Stimulated activated CD4-positive, alpha-beta T cell treated with anti-CD3 and anti-CD28 coated beads, Interleukin-4, amount 100 ng/mL, for 48 hours (primary cell): Measurements from ENCODE around the gene ELP4.
"Not testable (repeated sequence)": the region's sequence is repeated elsewhere in the genome, so short reads cannot be mapped to it uniquely, and the experiment has no call there.

Source experiments
- DNase-seq, 2 donors: peaks; one replicate each; pipeline ENCODE4 v3.0.0-alpha.2; 2020; ENCODE audit warnings: low read depth in 2 of 2

The ELP4 gene, protein sequence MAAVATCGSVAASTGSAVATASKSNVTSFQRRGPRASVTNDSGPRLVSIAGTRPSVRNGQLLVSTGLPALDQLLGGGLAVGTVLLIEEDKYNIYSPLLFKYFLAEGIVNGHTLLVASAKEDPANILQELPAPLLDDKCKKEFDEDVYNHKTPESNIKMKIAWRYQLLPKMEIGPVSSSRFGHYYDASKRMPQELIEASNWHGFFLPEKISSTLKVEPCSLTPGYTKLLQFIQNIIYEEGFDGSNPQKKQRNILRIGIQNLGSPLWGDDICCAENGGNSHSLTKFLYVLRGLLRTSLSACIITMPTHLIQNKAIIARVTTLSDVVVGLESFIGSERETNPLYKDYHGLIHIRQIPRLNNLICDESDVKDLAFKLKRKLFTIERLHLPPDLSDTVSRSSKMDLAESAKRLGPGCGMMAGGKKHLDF

GRCh38 chr11:31509429-31510345 lies at the start of gene ELP4, which contains the start of gene IMMP1L:
TSS of gene ELP4 (plus strand) at chr11:31509767. CDS start at chr11:31509785, 18 bp downstream.
TSS of gene IMMP1L (minus strand) at chr11:31509622. CDS start at chr11:31463276, 46,346 bp downstream.
- peak; percentile 88 to 93 for DNase-seq

DNA sequence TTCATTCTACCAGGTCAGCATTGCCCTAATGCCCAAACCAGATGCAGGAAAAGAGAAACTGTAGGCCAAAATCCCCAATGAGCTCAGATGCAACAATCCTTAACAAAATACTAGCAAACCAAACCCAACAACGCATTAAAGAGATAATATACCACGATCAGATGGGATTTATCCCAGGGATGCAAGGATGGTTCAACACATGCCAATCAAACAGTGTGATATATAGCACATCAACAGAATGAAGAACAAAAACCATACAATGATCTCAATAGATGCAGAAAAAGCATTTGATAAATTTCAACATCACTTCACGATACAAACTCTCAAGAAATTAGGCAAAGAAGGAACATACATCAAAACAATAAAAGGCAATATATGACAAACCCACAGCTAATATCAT lies 45.1 kb upstream of the ELP4 start:
- DNase-seq = no peak

DNA sequence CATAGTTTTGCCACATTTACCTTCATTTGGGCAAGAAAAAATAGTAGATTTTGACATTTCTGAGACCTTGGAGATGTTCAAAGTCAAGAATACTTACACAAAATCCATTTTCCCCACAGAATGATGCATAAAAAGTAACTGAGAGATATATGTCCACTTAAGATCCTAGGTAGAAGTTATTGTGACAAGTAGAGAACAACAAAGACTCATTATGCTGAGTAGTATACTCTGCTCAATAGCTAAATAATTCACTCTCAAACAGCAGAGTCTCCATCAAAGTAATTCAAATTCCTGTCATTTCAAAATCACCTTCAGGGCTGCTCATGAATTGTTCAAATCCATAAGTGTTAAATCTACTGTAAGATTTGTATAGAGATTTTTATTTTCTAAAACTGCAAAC lies 35.5 kb upstream of the ELP4 start:
- no peak for DNase-seq

GRCh38 chr11:31477528-31478222 lies 31.9 kb upstream of the ELP4 start:
- no peak for DNase-seq

- DNase-seq = no peak
These were observed 31.4 kb upstream of the ELP4 start for GRCh38 chr11:31478223-31478590.

DNA sequence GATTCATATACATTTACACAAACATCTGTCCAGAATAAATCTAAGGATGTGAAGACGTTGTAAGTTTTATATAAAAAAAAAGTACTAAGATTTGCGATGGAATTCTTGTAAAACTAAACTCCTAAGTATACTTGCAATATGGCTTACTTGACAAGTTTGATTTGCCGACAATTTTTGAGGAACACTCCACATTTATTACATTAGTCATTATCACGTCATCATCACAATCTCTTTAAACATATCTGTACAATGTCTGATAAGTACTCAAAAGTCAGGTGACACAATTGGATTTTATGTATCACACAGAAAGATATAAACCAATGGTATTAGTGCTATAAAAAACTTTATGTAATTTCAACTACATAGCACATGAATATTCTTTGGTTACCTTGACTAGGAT lies 30.5 kb upstream of the ELP4 start:
- no peak for DNase-seq

DNA sequence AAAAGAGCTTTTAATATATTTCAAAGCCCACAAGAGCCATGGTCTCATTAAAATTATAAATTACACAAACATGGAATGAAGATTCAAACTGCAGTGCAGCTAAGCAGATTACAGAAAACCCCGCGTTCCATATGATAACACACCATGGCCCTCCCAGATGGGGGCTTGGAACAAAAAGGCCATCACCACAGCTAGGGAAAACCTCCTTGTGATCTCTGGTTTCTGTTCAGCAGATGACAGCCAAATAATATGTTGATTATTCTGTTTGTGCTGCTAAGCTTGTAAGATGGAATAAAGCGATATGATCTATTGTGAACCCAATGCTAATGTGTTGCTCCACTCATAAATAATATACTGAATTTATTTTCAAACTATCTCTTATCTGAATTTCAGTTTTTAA lies 28.6 kb upstream of the ELP4 start:
- no peak for DNase-seq

GRCh38 chr11:31484497-31484896 lies 25.1 kb upstream of the ELP4 start:
- DNase-seq = no peak

DNA sequence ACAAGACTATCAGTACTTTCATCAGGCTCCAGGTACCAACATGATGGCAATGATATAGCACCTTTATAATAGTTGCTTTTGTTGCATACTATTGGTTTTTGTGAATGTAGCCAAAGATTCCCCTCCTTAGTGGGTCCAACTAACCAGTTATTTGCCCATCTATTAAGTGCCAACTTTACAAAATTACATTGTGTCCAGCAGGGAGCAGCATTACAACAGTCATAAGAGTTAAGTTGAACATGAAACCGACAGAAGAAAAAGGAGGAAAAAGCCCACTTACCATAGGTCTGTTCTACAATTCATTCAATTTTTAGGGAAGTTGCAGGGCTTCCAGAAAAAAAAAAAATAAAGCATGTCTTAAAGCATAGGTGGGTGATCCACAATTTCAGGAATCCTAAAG lies 21.7 kb upstream of the ELP4 start:
- no peak for DNase-seq

DNA sequence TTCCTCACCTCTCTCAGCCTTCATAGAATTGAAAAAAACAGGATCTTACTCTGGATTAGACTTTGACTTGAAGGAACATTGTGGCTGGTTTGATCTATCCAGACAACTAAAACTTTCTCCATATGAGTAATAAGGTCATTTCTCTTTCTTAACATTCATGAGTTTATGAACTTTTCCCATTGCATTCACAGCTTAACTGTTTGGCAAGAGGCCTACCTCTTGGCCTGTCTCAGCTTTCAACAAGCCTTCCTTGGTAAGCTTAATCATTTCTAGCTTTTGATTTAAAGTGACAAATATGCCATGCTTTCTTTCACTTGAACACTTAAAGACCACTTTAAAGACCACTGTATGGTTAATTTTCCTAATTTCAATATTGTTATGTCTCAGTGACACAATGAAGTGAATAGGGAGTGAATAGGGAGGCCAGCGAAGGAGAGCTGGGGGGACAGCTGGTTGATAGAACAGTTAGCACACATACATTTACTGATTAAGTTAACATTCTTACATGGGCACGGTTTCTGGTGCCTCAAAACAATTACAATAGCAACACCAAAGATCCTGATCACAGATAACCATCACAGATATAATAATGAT lies 17.1 kb upstream of the ELP4 start:
- no peak for DNase-seq

- DNase-seq = no peak
These were observed 16.3 kb upstream of the ELP4 start for GRCh38 chr11:31493235-31493634.

DNA sequence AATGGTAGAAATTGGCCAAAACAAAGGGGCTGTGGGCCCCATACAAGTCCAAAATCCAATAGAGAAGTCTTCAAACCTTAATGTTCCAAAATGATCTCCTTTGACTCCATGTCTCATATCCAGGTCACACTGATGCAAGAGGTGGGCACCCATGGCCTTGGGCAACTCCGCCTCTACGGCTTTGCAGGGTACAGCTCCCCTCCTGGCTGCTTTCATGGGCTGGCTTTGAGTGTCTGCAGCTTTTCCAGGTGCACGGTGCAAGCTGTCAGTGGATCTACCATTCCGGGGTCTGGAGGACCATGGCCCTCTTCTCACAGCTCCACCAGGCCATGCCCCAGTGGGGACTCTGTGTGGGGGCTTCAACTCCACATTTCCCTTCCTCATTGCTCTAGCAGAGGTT lies 15.8 kb upstream of the ELP4 start:
- DNase-seq = not testable (repeated sequence)

GRCh38 chr11:31499576-31500178 lies 9.9 kb upstream of the ELP4 start:
- no peak for DNase-seq

GRCh38 chr11:31500560-31500959 lies 9.0 kb upstream of the ELP4 start:
- DNase-seq = no peak

DNA sequence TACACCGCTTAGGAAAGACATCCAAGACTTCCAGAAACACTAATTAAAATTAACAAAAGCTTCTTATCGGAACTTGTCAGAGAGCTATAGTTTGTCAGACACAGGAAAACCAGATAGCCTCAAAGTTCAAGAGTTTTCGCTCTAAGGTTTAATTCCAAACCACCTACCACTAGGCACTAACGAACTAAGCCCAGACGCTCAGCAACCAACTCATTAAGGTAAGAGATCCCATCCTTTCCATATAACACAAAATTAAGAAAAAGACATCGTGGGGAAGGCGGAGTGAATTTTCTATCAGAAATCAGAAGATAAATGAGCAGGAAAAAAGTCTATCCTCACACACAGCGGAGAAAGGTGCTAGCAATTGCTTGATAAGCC lies 527 bp upstream of the ELP4 start:
- no peak for DNase-seq

DNA sequence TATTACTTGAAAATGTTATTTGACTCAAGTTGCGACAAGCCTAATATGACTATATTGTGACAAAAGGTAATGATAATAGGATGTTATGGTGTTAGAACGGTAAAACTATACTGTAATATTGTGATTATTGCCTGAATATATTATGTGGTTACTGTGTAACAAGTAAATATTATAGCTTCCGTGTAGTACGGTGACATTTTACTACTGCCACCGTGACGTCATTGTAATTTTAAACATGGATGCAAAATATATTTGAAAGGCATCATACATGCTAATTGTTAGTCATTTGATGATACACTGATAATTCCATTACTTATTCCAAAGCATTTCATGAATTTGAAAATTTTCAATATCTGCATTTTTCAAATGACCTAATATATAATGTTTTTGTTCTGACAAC lies 2.5 kb downstream of the ELP4 start:
- no peak for DNase-seq

- DNase-seq = no peak
These were observed 12.1 kb downstream of the ELP4 start for GRCh38 chr11:31521497-31522150.

DNA sequence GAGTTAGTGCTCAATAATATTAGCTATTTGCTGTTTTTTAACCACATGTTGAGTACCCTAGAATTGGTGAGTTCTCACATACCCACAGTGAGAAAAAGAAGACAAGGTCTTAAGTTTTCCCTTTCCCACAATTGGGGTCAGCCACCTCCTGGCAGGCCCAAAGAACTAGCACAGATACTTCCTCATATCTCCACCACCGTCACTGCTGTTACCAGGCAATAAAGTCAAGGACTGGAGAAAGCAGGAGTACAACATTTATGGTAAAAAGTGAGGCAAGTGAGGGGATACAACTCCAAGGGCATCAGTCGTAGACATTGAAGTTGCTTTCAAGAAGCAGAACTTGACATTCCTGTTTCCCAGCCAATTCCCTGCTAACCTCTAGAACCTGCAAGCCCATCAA lies 19.6 kb downstream of the ELP4 start:
- DNase-seq = no peak

DNA sequence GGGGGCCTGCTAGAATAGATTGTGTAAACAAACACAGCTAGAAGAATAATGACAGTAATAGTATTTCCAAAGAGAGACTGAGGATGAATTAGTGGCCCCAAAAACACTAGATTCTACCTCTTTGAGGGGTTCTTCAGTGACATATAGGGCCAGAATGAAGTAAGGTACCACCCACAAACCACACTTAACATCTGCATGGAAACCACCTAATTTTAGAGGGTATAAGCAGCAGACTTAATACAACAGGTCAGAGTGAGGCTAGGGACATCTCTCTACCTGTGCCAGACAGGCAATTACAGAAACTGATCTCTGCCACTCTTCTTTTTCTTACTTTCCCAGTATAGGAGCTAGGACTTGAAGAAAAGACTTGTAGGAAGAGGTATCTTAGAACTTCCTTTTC lies 20.1 kb downstream of the ELP4 start:
- no peak for DNase-seq

DNA sequence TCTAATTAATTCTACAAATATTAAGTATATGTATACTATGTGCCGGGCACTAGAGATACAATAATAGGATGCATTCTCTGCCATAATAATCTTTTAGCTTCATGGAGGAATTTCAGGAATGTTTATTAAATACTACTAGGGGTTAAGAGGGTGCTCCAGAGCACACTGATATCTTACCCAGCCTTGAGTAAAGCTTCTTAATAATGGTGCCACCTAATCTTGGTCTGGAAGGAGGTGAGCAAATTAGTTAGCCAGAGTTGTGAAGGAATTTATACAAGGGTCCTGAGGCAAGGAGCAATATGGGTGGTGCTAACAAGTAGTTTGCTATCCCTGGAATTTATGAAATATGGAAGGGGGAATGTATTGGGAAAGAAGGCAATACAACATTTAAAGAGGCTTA lies 21.7 kb downstream of the ELP4 start:
- no peak for DNase-seq

- DNase-seq = no peak
These were observed 25.9 kb downstream of the ELP4 start for GRCh38 chr11:31535479-31535878.
